HEK293T (cell line): ENCODE measurements around the gene SLC44A5.
"Not testable (repeated sequence)": the region's sequence is repeated elsewhere in the genome, so short reads cannot be mapped to it uniquely, and the experiment has no call there.

Experiments
- CTCF ChIA-PET: fragments of 350-600 bp; formaldehyde crosslinking; extraction: SDS; loops from one replicate; lab custom pipeline; 2021; ENCODE audit warnings: antibody characterized with exemption, inconsistent platforms; lab: Yijun Ruan, JAX
- POLR2A ChIA-PET: fragments of 350-600 bp; formaldehyde crosslinking; extraction: SDS; loops from one replicate; lab custom pipeline; 2020; ENCODE audit warnings: antibody characterized with exemption, inconsistent platforms; lab: Yijun Ruan, JAX
- DNase-seq: peaks from one replicate; pipeline ENCODE4 v3.0.0; 2012; ENCODE audit warnings: mixed read lengths; ENCODE audit errors: extremely low spot score
- ARNT ChIP-seq: fragments of 450-650 bp; IDR thresholded peaks from 2 replicates; pipeline ENCODE4 v1.6.1; 2017; ENCODE audit warnings: mild to moderate bottlenecking
- BHLHE40 ChIP-seq: fragments of 450-650 bp; IDR thresholded peaks from 2 replicates; pipeline ENCODE4 v1.6.1; 2016; ENCODE audit warnings: mild to moderate bottlenecking, moderate library complexity, borderline replicate concordance
- CTBP1 ChIP-seq: fragments of 450-650 bp; IDR thresholded peaks from 2 replicates; pipeline ENCODE4 v1.6.1; 2016; ENCODE audit warnings: borderline replicate concordance
- ELF4 ChIP-seq: fragments of 450-650 bp; IDR thresholded peaks from 2 replicates; pipeline ENCODE4 v1.6.1; 2017; ENCODE audit warnings: antibody characterized with exemption
- FOXA1 ChIP-seq: fragments of 450-650 bp; IDR thresholded peaks from 2 replicates; pipeline ENCODE4 v1.6.1; 2016; ENCODE audit warnings: mild to moderate bottlenecking
- FOXK2 ChIP-seq: fragments of 450-650 bp; IDR thresholded peaks from 2 replicates; pipeline ENCODE4 v1.6.1; 2016; ENCODE audit warnings: mild to moderate bottlenecking
- FOXM1 ChIP-seq: fragments of 450-650 bp; IDR thresholded peaks from 2 replicates; pipeline ENCODE4 v1.6.1; 2017; ENCODE audit warnings: mild to moderate bottlenecking, borderline replicate concordance
- HDGF ChIP-seq: fragments of 450-650 bp; IDR thresholded peaks from 2 replicates; pipeline ENCODE4 v1.6.1; 2017; ENCODE audit warnings: antibody characterized with exemption, borderline replicate concordance
- L3MBTL2 ChIP-seq: fragments of 450-650 bp; conservative IDR thresholded peaks from 2 replicates; pipeline ENCODE4 v1.6.1; 2016; ENCODE audit warnings: mild to moderate bottlenecking
- LEF1 ChIP-seq: fragments of 450-650 bp; IDR thresholded peaks from 2 replicates; pipeline ENCODE4 v1.6.1; 2017; ENCODE audit warnings: mild to moderate bottlenecking, borderline replicate concordance
- NFRKB ChIP-seq: fragments of 450-650 bp; IDR thresholded peaks from 2 replicates; pipeline ENCODE4 v1.6.1; 2016; ENCODE audit warnings: mild to moderate bottlenecking, moderate library complexity
- SP1 ChIP-seq: fragments of 450-650 bp; IDR thresholded peaks from 2 replicates; pipeline ENCODE4 v1.6.1; 2017
- SUZ12 ChIP-seq: fragments of 450-650 bp; IDR thresholded peaks from 2 replicates; pipeline ENCODE4 v1.6.1; 2016; ENCODE audit warnings: mild to moderate bottlenecking
- TARDBP ChIP-seq: fragments of 450-650 bp; IDR thresholded peaks from 2 replicates; pipeline ENCODE4 v1.6.1; 2016
- ZNF384 ChIP-seq: fragments of 450-650 bp; IDR thresholded peaks from 2 replicates; pipeline ENCODE4 v1.6.1; 2016
- TF ChIP-seq, protein P1 (sequence below): fragments of 450-650 bp; IDR thresholded peaks from 2 replicates; pipeline ENCODE4 v1.6.1; 2016

Gene SLC44A5

DNA sequence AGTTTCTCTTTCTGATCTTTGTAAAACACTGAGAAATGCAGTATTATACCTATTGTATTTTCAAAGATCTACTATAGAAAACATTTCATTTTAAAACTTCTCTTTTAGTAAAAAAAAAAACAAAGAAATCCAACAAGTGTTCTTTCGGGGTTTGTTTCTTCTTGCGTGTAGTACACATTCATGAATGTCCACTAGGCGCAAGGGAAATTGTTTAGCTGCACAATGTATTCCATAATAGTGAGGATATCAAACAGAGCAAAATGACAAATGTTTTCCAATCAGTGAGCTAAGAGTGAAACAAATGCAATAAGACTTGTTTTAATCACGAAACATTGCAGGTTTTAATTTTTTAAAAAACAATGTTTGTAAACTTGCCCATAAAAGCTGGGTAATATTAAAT is 408.2 kb downstream of the SLC44A5 start:
- CTCF ChIA-PET = interaction anchor here (0.7 to 1.2 kb wide), 5 partner anchors 10 to 431 kb away, joined by 3 to 5 read pairs (median 3); no protein-coding TSS in a partner anchor
- TF ChIP-seq ARNT (no peak), SUZ12 (no peak), ELF4 (no peak), CTBP1 (no peak), FOXM1 (no peak), FOXK2 (no peak), SP1 (no peak), ZNF384 (no peak)
- POLR2A ChIA-PET = no interaction called here
- no peak for DNase-seq

DNA sequence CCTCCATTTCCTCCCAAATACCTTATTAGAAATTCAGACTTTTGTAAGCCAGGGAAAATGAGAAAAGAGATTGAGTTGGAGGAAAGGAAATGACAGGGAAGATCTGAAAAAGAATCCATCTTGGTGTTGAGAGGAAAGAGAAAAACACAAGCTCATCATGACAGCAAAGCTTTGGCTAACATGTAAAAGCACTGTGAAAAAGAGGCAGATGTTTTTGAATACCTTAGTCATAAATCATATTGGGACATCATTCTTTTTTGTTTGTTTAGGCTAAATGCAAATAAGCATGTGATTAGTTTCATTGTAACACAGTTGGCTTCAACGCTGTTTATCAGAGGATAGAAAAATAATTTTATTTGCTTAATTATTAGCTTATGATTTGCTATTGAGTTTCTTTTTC is 412.2 kb downstream of the SLC44A5 start:
- DNase-seq = no peak
- ChIA-PET CTCF (no interaction called here), POLR2A (no interaction called here)
- TF ChIP-seq HDGF (no peak), ARNT (no peak), L3MBTL2 (no peak)

DNA sequence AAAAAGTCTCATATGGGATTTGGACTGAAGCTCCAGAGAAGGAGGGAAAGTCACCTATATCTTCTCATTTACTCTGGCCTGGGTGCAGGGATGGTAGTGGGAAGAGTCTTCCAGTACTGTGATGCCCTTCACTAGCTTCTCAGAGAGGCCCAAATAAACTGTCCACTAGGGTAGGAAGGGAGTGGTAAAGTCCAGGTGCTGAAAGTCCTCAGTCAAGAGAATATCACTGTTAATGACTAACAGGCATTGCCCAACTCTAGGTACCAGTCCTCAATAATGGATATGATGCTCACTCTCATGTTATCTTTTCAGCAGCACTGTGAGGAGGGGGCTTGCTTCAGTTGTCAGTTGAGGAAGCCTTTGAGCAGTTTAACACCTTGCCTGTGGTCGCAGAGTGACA is 412.8 kb downstream of the SLC44A5 start:
- ChIA-PET CTCF (no interaction called here), POLR2A (no interaction called here)
- TF ChIP-seq LEF1 (no peak), FOXA1 (no peak), SP1 (no peak), ARNT (no peak), SUZ12 (no peak), FOXK2 (no peak), NFRKB (no peak), HDGF (no peak), ZNF384 (no peak), CTBP1 (no peak), BHLHE40 (no peak), FOXM1 (no peak), TARDBP (no peak), ELF4 (no peak), L3MBTL2 (no peak)
- TF ChIP-seq, protein P1, sequence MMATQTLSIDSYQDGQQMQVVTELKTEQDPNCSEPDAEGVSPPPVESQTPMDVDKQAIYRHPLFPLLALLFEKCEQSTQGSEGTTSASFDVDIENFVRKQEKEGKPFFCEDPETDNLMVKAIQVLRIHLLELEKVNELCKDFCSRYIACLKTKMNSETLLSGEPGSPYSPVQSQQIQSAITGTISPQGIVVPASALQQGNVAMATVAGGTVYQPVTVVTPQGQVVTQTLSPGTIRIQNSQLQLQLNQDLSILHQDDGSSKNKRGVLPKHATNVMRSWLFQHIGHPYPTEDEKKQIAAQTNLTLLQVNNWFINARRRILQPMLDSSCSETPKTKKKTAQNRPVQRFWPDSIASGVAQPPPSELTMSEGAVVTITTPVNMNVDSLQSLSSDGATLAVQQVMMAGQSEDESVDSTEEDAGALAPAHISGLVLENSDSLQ = no peak
- DNase-seq = no peak

DNA sequence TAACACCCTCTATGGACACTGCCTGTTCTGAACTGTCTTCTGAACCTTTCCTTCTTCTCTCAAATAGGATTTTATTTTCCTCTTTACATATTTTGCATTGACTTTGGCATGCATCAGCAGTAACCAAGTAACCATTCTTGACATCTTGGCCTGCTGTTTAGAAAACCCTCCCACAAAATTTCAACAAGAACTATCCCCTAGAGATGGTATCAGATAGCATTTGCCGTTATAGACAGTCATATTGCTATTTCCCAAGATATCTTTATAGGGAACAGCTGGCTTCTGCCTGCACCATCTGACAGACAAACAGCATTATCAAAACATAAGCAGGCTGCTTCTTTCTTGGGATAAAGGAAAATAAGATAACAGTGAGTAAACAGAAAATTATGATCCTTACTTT is 422.0 kb downstream of the SLC44A5 start:
- no peak for TF ChIP-seq LEF1
- TF ChIP-seq FOXM1 = no peak
- TF ChIP-seq NFRKB = no peak
- no peak for TF ChIP-seq BHLHE40
- no peak for TF ChIP-seq FOXK2
- TF ChIP-seq, protein P1 = no peak
- no peak for TF ChIP-seq FOXA1
- no peak for TF ChIP-seq CTBP1
- no peak for TF ChIP-seq TARDBP
- TF ChIP-seq L3MBTL2 = no peak
- no peak for TF ChIP-seq ZNF384
- TF ChIP-seq HDGF = no peak
- TF ChIP-seq SP1 = no peak
- no peak for TF ChIP-seq ELF4
- TF ChIP-seq SUZ12 = no peak
- no peak for TF ChIP-seq ARNT
- CTCF ChIA-PET = no interaction called here
- POLR2A ChIA-PET = no interaction called here

GRCh38 chr1:75181214-75181955 is 429.5 kb downstream of the SLC44A5 start:
- DNase-seq, POLR2A ChIA-PET, CTCF ChIA-PET: not testable (repeated sequence)

More for the DNA sequence above, 422.0 kb downstream of the SLC44A5 start:
- DNase-seq = no peak

GRCh38 chr1:75174031-75174760 is 436.7 kb downstream of the SLC44A5 start:
- ChIA-PET POLR2A (interaction anchor here (0.8 kb wide), 1 partner anchor 13 kb away, joined by 3 read pairs; no protein-coding TSS in a partner anchor), CTCF (no interaction called here)
- TF ChIP-seq ZNF384 (no peak), BHLHE40 (no peak), ELF4 (no peak), L3MBTL2 (no peak), LEF1 (no peak), HDGF (no peak)
- TF ChIP-seq, protein P1 = no peak
- no peak for DNase-seq
